Measurements from ENCODE around the gene DLX6.

The DLX6 gene
- total RNA-seq, result 0 to 0.09 reads per million in 2 donors

GRCh38 chr7:97005183-97006054, at the start of gene DLX6:
Gene DLX6, plus strand, starts transcription at chr7:97005553. Its CDS starts 425 bp downstream, at chr7:97005978.
- no peak for DNase-seq

- no peak for DNase-seq
Observed at GRCh38 chr7:96959135-96959534, 46.2 kb upstream of the DLX6 start.

GRCh38 chr7:96962221-96962885, 43.0 kb upstream of the DLX6 start:
- DNase-seq, result no peak

GRCh38 chr7:96968981-96969380, 36.4 kb upstream of the DLX6 start:
- DNase-seq, result no peak

- DNase-seq, result no peak
Observed at GRCh38 chr7:96970739-96971138, 34.6 kb upstream of the DLX6 start.

GRCh38 chr7:96973986-96974385, 31.4 kb upstream of the DLX6 start:
- no peak for DNase-seq

GRCh38 chr7:96976106-96976505, 29.2 kb upstream of the DLX6 start:
- DNase-seq, result no peak

GRCh38 chr7:96977445-96977844, 27.9 kb upstream of the DLX6 start:
- no peak for DNase-seq

GRCh38 chr7:96979551-96980276, 25.6 kb upstream of the DLX6 start:
- DNase-seq, result no peak

- no peak for DNase-seq
Observed at GRCh38 chr7:96982586-96982985, 22.8 kb upstream of the DLX6 start.

- no peak for DNase-seq
Observed at GRCh38 chr7:96985992-96986391, 19.4 kb upstream of the DLX6 start.

- no peak for DNase-seq
Observed at GRCh38 chr7:96986901-96987300, 18.5 kb upstream of the DLX6 start.

GRCh38 chr7:96987719-96988118, 17.6 kb upstream of the DLX6 start:
- no peak for DNase-seq

- no peak for DNase-seq
Observed at GRCh38 chr7:96989241-96989858, 16.0 kb upstream of the DLX6 start.

GRCh38 chr7:96989859-96990317, 15.5 kb upstream of the DLX6 start:
- DNase-seq, result no peak

GRCh38 chr7:96991546-96992191, 13.7 kb upstream of the DLX6 start:
- DNase-seq, result no peak

- DNase-seq, result no peak
Observed at GRCh38 chr7:96992192-96993005, 13.0 kb upstream of the DLX6 start.

- DNase-seq, result no peak
Observed at GRCh38 chr7:96993094-96993865, 12.1 kb upstream of the DLX6 start.

- DNase-seq, result no peak
Observed at GRCh38 chr7:96993980-96994379, 11.4 kb upstream of the DLX6 start.

- no peak for DNase-seq
Observed at GRCh38 chr7:96995406-96996110, 9.8 kb upstream of the DLX6 start.

All from activated gamma-delta T cell (primary cell).